ENCODE measurements around the gene MEGF6.

Gene MEGF6

GRCh38 chr1:3456964-3457909, 154.1 kb downstream of the MEGF6 start:
- no peak for DNase-seq (ENCODE audit: low read depth)

- no peak for DNase-seq (ENCODE audit: low read depth)
These were observed 154.8 kb downstream of the MEGF6 start for GRCh38 chr1:3456449-3456963.

GRCh38 chr1:3455670-3456448, 155.4 kb downstream of the MEGF6 start:
- no peak for DNase-seq (ENCODE audit: low read depth)

DNA sequence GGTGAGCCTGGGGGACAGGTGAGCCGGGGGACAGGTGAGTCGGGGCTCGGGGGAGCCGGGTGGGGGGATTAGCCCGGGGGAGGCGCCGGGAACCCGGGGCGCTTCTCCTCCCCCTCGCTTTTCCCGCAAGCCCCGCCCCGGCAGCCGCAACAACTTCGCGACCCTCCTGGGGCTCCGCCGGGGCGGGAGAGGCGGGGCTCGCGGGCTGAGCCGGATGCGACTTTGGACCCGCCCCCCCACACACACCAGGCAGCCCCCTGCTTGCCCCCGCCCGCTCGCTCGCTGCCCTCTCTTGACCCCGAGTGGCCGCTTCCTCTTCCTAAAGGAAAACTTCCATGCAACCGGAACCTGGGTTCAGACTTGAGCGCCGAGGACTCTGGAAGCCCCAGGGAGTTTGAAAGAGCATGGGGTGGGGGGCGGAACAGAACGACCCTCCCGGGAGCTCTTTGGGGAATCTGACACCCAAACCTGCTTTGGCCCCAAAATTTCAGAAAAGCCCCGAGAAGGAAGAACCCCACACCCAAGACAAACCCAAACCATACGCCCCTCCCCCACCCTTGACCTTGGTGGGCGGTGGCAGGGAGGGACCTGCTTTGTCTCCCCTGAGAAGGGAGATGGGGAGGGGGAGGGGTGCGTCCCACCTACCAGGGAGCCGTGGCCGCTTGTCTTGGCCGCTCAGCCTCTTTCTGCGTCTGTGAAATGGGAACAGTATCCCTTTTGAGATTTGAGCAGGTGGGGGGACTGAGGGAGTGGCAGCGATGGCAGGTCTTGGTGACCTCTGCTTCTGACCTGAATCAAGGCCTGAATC, 156.3 kb downstream of the MEGF6 start:
- no peak for DNase-seq (ENCODE audit: low read depth)

DNA sequence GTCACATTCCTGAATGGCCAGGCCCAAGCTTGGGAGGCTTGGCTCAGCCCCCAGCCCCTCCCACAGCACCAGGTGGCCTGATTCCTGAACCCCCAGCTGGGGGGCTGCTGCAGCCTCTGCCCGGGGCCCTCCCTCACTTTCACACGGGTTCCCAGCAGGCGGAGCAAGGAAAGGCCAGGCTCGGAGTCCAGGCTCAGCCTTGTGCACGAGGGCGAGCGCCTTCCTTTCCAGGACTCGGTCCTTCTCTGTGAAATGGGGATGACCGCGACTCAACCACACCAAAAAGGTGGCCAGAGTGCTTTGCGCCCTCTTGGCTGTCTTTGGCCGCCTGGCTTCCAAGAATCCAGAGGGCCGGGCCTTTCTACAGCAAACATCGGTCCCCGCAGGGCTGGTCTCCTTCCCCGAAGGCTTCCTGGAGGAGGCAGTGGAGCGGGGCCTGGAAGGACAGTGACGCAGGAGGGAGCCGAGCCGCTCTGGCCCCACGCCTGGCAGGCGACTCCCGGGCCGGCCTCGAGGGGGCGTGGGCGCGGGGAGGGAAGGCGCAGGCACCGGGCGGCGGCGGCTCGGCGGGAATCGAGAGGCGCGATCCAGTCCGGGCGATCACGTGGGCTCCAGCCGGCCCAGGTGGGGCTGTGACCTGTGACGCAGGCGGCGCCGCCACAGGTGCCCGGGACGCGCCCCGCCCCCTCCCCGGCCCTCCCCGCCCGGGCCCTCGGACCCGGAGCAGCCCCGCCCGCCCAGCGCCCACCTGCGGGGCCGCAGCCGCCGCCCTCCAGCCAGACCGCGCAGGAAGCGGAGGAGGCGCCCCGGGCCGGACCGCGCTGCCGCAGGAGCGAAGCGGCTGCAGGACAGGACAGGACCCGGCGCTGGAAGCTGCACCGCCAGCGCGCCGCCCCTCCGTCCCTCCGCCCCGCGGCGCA, 157.2 kb downstream of the MEGF6 start, which contains the start of gene ARHGEF16:
ARHGEF16 (plus strand) TSS at position 775 of the 920 bp plus-strand sequence. CDS start 8,420 bp downstream, outside the sequence.
- no peak for DNase-seq (ENCODE audit: low read depth)

- DNase-seq (ENCODE audit: low read depth): peak; percentile 56
These were observed 158.0 kb downstream of the MEGF6 start for GRCh38 chr1:3453203-3453761.

DNA sequence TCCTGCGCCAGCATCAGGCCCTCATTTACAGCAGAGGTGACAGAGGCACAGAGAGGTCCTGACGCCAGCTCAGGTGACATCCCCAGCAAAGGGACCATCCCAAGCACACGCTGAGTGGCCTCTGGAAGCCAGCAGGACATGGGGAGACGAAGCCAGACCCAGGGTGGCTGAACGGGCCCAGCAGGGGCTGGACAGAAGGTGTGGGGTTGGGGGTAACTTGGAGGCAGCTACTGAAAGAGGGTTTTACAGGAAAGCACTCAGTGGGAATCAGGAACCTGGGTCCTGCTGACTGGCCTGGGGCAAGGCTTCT, 158.5 kb downstream of the MEGF6 start:
- no peak for DNase-seq (ENCODE audit: low read depth)

DNA sequence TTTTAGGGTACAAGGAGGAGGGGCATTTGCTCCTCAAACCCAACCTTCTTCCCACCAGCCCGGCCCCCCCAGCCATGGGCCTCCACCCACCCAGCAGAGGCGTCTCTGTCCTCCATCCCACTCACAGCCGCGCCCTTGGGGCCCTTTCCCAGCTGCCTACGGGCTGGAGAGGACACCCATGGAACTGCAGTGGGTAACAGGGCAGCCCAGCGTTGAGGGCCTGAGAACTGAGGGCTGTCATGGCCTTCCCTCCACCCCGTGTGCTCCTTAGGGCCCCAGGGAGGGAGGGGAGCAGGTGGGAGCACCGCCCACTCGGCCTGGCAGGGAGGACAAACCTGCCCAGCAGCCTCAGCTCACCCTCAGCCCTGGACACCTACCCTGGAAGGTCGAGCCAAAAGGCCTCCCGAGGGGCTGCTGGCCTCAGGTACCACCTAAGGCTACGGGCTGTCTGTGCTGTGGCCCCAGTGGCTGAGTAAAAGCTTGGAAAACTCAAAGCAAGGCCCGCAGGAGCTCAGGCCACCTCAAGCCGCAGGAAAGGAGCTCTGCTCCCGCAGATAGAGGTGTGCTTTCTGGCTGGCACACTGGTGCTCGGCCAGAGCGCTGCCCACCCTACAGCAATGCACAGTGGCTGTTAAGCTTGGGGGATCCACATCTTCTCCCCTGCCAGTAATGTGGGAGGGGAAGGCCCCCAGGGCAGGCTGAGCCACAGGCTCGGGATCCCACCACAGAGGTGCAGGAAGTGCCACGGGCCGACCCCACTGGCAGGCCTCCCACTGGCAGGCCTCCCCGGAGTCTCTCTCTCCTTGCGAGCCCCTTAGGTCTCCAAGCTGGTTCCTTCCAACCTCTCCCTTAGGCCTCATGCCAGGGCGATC, 159.1 kb downstream of the MEGF6 start:
- DNase-seq (ENCODE audit: low read depth): no peak

- DNase-seq (ENCODE audit: low read depth): no peak
These were observed 160.3 kb downstream of the MEGF6 start for GRCh38 chr1:3450983-3451382.

DNA sequence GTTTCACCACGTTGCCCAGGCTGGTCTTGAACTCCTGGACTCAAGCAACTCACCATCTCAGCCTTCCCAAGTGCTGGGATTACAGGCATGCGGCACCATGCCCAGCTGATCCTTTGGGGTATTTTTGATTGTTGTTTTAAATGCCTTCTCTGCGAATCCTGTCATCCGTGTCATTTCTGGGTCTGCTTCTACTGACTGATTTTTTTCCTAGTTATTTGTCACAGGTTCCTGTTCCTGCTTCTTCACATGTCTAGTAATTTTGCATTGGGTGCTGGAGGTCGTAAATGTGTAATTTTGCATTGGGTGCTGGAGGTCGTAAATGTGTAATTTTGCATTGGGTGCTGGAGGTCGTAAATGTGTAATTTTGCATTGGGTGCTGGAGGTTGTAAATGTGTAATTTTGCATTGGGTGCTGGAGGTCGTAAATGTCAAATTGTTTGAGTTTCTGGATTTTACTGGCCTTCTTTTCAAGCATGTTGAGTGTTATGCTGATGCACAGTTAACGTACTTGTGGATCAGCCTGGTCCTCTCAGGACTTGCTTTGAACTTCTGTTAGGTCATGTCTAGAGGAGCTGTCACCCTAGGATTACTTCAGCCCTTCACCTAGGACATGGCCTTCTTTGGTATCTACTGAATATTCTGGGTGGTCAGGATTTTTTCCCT, 161.0 kb downstream of the MEGF6 start:
- no peak for DNase-seq (ENCODE audit: low read depth)

GRCh38 chr1:3444736-3445135, 166.6 kb downstream of the MEGF6 start:
- DNase-seq (ENCODE audit: low read depth): no peak

DNA sequence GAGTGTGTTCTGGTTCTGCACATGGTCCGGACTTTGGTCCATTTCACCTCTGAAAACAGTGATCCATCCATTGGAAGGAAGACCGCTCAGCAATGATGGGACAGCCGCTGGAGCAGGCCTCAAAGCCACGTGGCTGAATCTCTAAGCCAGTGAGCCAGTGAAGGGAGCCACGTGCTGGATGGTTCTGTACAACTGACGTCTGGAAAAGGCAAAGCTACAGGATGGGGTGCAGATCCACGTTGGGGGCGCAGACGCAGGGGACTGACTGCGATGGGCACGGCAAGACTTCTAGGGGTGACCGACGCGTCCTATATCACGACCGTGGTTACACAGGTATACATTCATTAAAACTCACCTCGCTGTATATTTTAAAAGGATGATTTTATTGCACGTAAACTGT, 167.0 kb downstream of the MEGF6 start:
- DNase-seq (ENCODE audit: low read depth): no peak

- no peak for DNase-seq (ENCODE audit: low read depth)
These were observed 167.5 kb downstream of the MEGF6 start for GRCh38 chr1:3443807-3444206.

GRCh38 chr1:3442901-3443300, 168.4 kb downstream of the MEGF6 start:
- no peak for DNase-seq (ENCODE audit: low read depth)

GRCh38 chr1:3442331-3442730, 169.0 kb downstream of the MEGF6 start:
- no peak for DNase-seq (ENCODE audit: low read depth)

DNA sequence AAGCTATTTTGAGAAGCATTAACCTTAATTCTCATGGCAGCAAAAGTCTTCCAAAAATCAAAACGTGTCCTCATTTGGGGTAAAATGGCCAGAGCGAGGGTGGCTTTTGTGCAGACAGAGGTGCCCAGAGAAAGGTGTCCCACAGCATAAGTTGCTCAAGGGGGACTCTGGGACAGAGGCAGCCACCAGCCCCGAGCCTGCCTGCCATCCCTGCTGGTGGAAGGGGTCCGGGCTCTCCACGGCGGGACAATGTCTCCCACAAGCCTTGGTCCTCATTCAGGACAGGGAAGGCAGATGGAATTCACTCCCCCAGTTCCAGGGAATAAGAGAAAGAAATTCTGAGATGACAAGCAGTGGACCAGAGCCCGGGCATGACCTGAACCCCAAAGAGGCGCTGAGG, 169.4 kb downstream of the MEGF6 start:
- DNase-seq (ENCODE audit: low read depth): no peak

- DNase-seq (ENCODE audit: low read depth): no peak
These were observed 169.9 kb downstream of the MEGF6 start for GRCh38 chr1:3441410-3441847.

DNA sequence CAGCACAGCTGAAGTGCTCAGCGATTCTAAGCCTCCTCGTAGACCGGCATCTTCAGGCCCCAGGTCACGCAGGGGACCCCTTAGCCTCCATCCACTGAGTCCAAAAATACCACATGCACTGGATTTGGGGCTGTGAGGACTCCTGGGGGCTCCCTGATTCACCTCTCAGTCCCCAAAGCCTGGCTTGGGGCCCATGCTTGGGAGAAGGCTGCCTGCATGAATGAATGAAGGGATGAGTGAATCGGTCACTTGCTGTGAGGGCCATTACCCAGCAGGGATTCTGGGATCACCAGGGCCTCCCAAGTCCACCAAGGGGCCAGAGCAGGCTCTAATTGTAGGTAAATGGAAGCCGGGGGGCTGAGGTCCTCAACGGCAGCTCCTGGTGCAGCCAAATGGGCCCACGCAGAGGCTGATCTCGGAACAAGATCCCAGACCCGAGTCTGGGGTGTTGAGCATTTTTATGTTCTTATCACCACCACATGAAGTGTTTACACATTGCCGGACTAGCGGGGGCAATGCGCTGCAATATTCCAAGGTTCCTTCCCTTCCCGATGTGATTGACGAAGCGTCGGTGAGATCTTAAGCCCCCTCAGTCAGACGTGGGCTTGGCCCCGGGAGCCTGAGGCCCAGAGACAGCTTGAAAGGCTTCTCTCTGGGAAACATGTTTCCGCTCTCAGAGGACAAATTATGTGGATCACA, 170.4 kb downstream of the MEGF6 start:
- DNase-seq (ENCODE audit: low read depth): no peak
